Colonic mucosa (tissue), 4 donors: ENCODE results near the gene BAHD1. TPM values are rescaled to one million over a fixed set of nuclear protein-coding genes. Genes with fewer than 3 reads are reported as not detected.

Experiments
- DNase-seq: peaks from one replicate; pipeline ENCODE4 v3.0.0-alpha.2; 2020
- H3K27ac ChIP-seq: fragments of 200-600 bp; one replicate; pipeline ENCODE4 v1.8.0; 2021
- H3K27me3 ChIP-seq: fragments of 200-600 bp; one replicate; pipeline ENCODE4 v1.8.0; 2021
- H3K36me3 ChIP-seq: fragments of 200-600 bp; one replicate; pipeline ENCODE4 v1.8.0; 2021
- H3K4me1 ChIP-seq: fragments of 200-600 bp; one replicate; pipeline ENCODE4 v1.8.0; 2021; ENCODE audit warnings: mild to moderate bottlenecking
- H3K4me3 ChIP-seq: fragments of 200-600 bp; one replicate; pipeline ENCODE4 v1.8.0; 2021
- H3K9ac ChIP-seq, 2 donors: one replicate each; pipeline ENCODE4 v1.7.0; 2013; ENCODE audit warnings: control low read depth in 2 of 2, low read depth in 2 of 2, low read length in 2 of 2
- H3K9me3 ChIP-seq: fragments of 200-600 bp; one replicate; pipeline ENCODE4 v1.8.0; 2021
- intact Hi-C: fragments of 100-400 bp; cut with DNase I; formaldehyde crosslinking; loops from one replicate; pipeline ENCODE4 v1.14.1; 2022
- total RNA-seq, 2 donors: library from RNA; stranded (reverse); fragmentation: NEBNext Ultra II Directional in 1 of 2; extraction: Animal tissue kit (Norgen Biotek cat#: 25700) in 1 of 2; gene quantifications; one replicate each; pipeline ENCODE4 v1.2.1, GENCODE V29; 2021
- TF ChIP-seq, protein P1 (sequence below): fragments of 200-600 bp; IDR thresholded peaks from one replicate; pipeline ENCODE4 v1.8.0; 2022; ENCODE audit warnings: antibody characterized with exemption, mild to moderate bottlenecking
- donor health status: healthy.
- donor health status: DM: no; HTN: no; CAD: no.
- donor health status: DM: no; HTN: no; CAD: no.

Gene BAHD1
- total RNA-seq, 2 donors from 2014 or later, result 25.3 to 26.3 TPM

DNA sequence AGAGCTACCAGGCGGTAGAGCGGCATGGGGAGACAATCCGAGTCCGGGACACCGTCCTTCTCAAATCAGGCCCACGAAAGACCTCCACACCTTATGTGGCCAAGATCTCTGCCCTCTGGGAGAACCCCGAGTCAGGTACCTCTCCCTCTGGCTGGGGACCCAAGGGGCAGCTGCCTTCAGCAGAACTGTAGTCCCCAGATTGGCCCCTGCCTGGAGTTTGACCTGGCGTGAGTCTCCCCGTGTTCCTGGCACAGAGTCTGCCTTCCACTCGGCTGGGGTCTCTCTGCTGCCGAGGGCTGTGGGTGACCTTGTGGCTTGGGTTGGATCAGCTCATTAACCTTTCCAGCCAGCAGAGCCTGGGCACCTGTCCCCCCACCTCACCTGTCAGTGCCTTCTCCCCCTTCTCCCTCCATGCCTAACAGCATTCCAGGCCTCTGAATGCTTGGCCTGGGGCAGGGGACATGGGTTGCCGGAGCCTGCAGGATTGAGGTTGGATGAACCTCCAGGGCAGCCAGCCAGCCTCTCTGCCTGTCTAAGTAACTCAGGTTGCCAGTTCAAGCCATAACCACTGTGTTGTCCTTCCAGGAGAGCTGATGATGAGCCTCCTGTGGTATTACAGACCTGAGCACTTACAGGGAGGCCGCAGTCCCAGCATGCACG lies 23.3 kb downstream of the BAHD1 start:
- intact Hi-C loops, result no loop called here
- TF ChIP-seq, protein P1, sequence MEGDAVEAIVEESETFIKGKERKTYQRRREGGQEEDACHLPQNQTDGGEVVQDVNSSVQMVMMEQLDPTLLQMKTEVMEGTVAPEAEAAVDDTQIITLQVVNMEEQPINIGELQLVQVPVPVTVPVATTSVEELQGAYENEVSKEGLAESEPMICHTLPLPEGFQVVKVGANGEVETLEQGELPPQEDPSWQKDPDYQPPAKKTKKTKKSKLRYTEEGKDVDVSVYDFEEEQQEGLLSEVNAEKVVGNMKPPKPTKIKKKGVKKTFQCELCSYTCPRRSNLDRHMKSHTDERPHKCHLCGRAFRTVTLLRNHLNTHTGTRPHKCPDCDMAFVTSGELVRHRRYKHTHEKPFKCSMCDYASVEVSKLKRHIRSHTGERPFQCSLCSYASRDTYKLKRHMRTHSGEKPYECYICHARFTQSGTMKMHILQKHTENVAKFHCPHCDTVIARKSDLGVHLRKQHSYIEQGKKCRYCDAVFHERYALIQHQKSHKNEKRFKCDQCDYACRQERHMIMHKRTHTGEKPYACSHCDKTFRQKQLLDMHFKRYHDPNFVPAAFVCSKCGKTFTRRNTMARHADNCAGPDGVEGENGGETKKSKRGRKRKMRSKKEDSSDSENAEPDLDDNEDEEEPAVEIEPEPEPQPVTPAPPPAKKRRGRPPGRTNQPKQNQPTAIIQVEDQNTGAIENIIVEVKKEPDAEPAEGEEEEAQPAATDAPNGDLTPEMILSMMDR, result no peak
- DNase-seq, result no peak

DNA sequence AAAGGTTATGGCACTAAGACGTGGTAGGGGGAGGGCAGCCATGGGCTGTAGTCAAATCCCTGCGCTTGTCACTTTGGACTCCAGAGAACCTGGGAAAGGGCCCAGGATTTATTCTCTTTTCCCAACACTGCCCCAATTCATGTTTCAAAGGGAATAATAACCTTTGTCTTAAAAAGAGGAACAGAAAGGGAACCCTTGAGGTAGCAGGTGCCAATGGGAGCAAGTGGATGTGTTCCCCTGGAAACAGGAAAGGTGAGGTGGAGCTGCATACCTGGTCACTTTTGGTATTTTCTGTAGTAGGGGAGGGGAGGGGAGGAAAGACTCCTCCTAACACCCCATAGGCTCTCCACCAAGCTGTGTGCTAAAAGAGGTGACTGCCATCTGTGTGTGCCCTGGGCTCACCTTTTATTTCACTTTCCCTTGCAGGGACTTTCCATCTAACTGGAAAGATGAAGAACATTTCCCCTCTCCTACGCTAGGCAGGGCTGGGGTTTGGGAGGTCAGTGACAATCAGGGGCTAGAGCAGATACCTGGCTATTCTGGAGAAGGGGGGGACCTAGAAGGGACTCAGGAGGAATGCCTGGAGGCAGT lies 23.9 kb downstream of the BAHD1 start:
- intact Hi-C loops, result no loop called here
- H3K27ac ChIP-seq, result no peak overlapping the region
- no peak for DNase-seq

More for the DNA sequence above, 23.3 kb downstream of the BAHD1 start:
- H3K4me1 ChIP-seq, result no peaks in the 10 kb centered on the region
- H3K36me3 ChIP-seq, result peaks cover 5% of the 10 kb centered on the region
- H3K9ac ChIP-seq, result no peak overlapping the region
- no peaks in the 10 kb centered on the region for H3K9me3 ChIP-seq
- no peak overlapping the region for H3K27ac ChIP-seq
- no peak overlapping the region for H3K4me3 ChIP-seq
- H3K27me3 ChIP-seq, result no peaks in the 10 kb centered on the region

DNA sequence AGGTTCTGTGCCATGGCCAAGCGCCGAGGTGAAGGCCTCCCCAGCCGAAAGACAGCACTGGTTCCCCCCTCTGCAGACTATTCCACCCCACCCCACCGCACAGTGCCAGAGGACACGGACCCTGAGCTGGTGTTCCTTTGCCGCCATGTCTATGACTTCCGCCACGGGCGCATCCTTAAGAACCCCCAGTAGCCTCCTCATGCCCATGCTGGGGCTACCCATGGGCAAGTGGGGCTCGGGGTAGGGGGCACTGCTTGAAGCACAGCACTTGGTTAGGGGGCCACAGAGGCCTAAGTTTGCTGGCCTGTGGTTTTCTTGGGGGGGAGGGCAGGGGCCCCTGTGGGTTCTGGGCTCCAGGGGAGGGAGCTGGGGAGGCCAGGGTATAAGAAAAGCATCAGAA lies 25.2 kb downstream of the BAHD1 start:
- DNase-seq, result no peak
- H3K36me3 ChIP-seq, result peaks cover 5% of the 10 kb centered on the region
- TF ChIP-seq, protein P1, result no peak

More for the DNA sequence above, 23.9 kb downstream of the BAHD1 start:
- TF ChIP-seq, protein P1, result no peak
- Histone ChIP-seq H3K4me3 (no peak overlapping the region), H3K9me3 (no peaks in the 10 kb centered on the region), H3K4me1 (no peaks in the 10 kb centered on the region), H3K36me3 (peaks cover 5% of the 10 kb centered on the region), H3K9ac (no peak overlapping the region), H3K27me3 (no peaks in the 10 kb centered on the region)

DNA sequence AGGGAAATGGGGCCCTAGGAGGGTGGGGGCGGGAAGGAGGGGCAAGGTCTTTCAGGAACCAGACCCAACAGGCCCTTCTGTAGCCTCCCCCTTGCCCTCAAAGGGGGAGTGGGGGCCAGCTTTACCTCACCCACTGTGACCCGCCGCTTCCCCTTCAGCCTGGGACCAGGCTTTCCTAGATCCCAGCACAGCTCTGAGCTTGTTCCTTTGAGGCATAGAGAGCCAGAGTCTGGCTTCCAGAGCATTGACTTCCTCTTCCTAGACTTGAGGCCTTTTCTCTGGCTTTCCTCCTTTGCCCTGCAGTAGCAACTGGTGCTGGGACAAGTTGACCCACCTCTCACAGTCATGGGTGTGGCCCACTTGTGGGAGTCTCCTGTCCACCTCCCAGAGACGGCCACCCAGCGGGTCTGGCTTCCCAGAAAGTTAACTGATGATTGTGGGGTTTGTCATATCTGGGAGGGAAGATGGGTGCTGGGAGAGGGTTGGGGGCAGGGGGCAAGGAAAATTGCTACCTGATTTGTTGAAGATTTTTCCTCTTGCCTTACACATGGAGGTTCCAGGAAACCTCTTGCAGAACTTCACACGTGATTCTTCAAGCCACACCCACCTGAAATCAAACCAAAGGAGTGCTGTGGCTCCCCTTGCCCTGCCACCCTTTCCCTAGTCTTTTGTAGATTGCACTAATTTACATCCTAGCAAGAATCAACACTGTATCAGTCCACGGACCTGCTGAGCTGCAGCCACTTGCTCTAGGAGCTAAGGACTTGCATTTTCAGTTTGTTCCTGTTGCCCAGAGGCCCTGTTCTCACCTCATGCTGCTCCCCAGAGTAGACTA lies 25.9 kb downstream of the BAHD1 start:
- peaks cover 5% of the 10 kb centered on the region for H3K36me3 ChIP-seq
- intact Hi-C loops, result no loop called here
- no peaks in the 10 kb centered on the region for H3K4me1 ChIP-seq
- no peaks in the 10 kb centered on the region for H3K9me3 ChIP-seq
- no peak for DNase-seq
- TF ChIP-seq, protein P1, result no peak
- H3K27ac ChIP-seq, result no peak overlapping the region
- no peak overlapping the region for H3K9ac ChIP-seq
- H3K4me3 ChIP-seq, result no peak overlapping the region
- H3K27me3 ChIP-seq, result no peaks in the 10 kb centered on the region

More for the DNA sequence above, 25.2 kb downstream of the BAHD1 start:
- intact Hi-C loops, result no loop called here
- H3K4me1 ChIP-seq, result no peaks in the 10 kb centered on the region
- no peaks in the 10 kb centered on the region for H3K9me3 ChIP-seq
- H3K27me3 ChIP-seq, result no peaks in the 10 kb centered on the region
- H3K9ac ChIP-seq, result no peak overlapping the region
- no peak overlapping the region for H3K27ac ChIP-seq
- no peak overlapping the region for H3K4me3 ChIP-seq

DNA sequence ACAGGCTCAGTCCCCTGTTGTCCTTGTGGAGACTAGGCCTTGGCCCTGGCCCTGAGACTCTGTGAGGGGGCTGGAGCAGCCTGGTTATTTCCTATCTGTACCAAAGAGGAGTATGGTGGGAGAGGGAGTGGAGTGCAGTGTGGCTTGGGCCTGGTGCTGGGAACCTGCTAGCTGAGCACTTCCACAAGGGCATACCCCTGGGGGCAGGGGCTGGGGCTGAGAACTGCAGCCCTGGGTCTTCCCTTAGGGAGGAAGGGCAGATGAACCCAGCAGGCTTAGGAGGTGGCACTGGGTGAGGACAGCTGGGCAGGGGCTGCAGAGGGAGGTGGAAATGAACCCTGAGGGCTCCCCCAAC lies 26.5 kb downstream of the BAHD1 start:
- no peaks in the 10 kb centered on the region for H3K9me3 ChIP-seq
- H3K27me3 ChIP-seq, result no peaks in the 10 kb centered on the region
- peaks cover 5% of the 10 kb centered on the region for H3K36me3 ChIP-seq
- no peak overlapping the region for H3K27ac ChIP-seq
- H3K4me3 ChIP-seq, result no peak overlapping the region
- DNase-seq, result no peak
- no peak overlapping the region for H3K9ac ChIP-seq
- intact Hi-C loops, result no loop called here
- TF ChIP-seq, protein P1, result no peak
- H3K4me1 ChIP-seq, result no peaks in the 10 kb centered on the region
